Measurements from ENCODE around the gene RNF8. TPM values are rescaled to one million over a fixed set of nuclear protein-coding genes. Genes with fewer than 3 reads are reported as not detected.

The RNF8 gene
- total RNA-seq, 2 experiments from 2014 or later = 4.9 to 5.9 TPM

GRCh38 chr6:37388578-37388977 lies 34.8 kb downstream of the RNF8 start:
- intact Hi-C loops (cut with DNase I, micrococcal nuclease) = no loop called here
- Mint-ChIP-seq H3K27ac (no peak overlapping the region), H3K4me1 (ENCODE audit: low read depth) (no peaks in the 10 kb centered on the region), H3K36me3 (ENCODE audit: low read depth) (peaks cover 12% of the 10 kb centered on the region), H3K9me3 (no peaks in the 10 kb centered on the region), H3K27me3 (no peaks in the 10 kb centered on the region), H3K4me3 (no peak overlapping the region)
- Histone ChIP-seq H3K27ac (ENCODE audit: low read depth in 1 of 2, low read length in 2 of 2) (no peak overlapping the region), H3K36me3 (ENCODE audit: insufficient read depth, low read length) (peaks cover 47% of the 10 kb centered on the region), H3K9me3 (ENCODE audit: control insufficient read depth in 1 of 2, insufficient read depth in 1 of 2, low read length in 2 of 2) (no peaks in the 10 kb centered on the region), H3K4me3 (ENCODE audit: low read length) (no peak overlapping the region), H3K4me1 (ENCODE audit: insufficient read depth, low read length) (no peaks in the 10 kb centered on the region), H3K27me3 (ENCODE audit: control insufficient read depth in 1 of 2, insufficient read depth in 2 of 2, low read length in 2 of 2) (no peaks in the 10 kb centered on the region)
- no peak for DNase-seq
- no peak for TF ChIP-seq CTCF (IDR thresholded peaks at IDR 0.05)
- ChIA-PET CTCF (no interaction called here), POLR2A (no interaction called here)
- ATAC-seq (ENCODE audit: poor library complexity) = no peak

GRCh38 chr6:37389857-37390256 lies 36.1 kb downstream of the RNF8 start:
- H3K4me1 ChIP-seq (ENCODE audit: insufficient read depth, low read length) = no peaks in the 10 kb centered on the region
- Mint-ChIP-seq H3K9me3 (no peaks in the 10 kb centered on the region), H3K27me3 (no peaks in the 10 kb centered on the region), H3K27ac (no peak overlapping the region), H3K4me1 (ENCODE audit: low read depth) (no peaks in the 10 kb centered on the region), H3K36me3 (ENCODE audit: low read depth) (peaks cover 10% of the 10 kb centered on the region), H3K4me3 (no peak overlapping the region)
- no peak overlapping the region for H3K4me3 ChIP-seq (ENCODE audit: low read length)
- no peak for ATAC-seq (ENCODE audit: poor library complexity)
- POLR2A ChIA-PET = no interaction called here
- H3K36me3 ChIP-seq (ENCODE audit: insufficient read depth, low read length) = peaks cover 47% of the 10 kb centered on the region
- TF ChIP-seq CTCF (IDR thresholded peaks at IDR 0.05) = no peak
- CTCF ChIA-PET = interaction anchor here (0.6 kb wide), 1 partner anchor 10 kb away, joined by 3 read pairs; no protein-coding TSS in a partner anchor
- no peak for DNase-seq
- intact Hi-C loops (cut with DNase I, micrococcal nuclease) = no loop called here
- no peak overlapping the region for H3K27ac ChIP-seq (ENCODE audit: low read depth in 1 of 2, low read length in 2 of 2)
- no peaks in the 10 kb centered on the region for H3K9me3 ChIP-seq (ENCODE audit: control insufficient read depth in 1 of 2, insufficient read depth in 1 of 2, low read length in 2 of 2)
- H3K27me3 ChIP-seq (ENCODE audit: control insufficient read depth in 1 of 2, insufficient read depth in 2 of 2, low read length in 2 of 2) = no peaks in the 10 kb centered on the region

- no peaks in the 10 kb centered on the region for H3K4me1 ChIP-seq (ENCODE audit: insufficient read depth, low read length)
- H3K4me1 Mint-ChIP-seq (ENCODE audit: low read depth) = no peaks in the 10 kb centered on the region
- H3K27ac ChIP-seq (ENCODE audit: low read depth in 1 of 2, low read length in 2 of 2) = no peak overlapping the region
- no peak for DNase-seq
- no peak overlapping the region for H3K4me3 Mint-ChIP-seq
- peaks cover 9% of the 10 kb centered on the region for H3K36me3 Mint-ChIP-seq (ENCODE audit: low read depth)
- peaks cover 46% of the 10 kb centered on the region for H3K36me3 ChIP-seq (ENCODE audit: insufficient read depth, low read length)
- intact Hi-C loops (cut with DNase I, micrococcal nuclease) = no loop called here
- no peak overlapping the region for H3K27ac Mint-ChIP-seq
- no peak overlapping the region for H3K4me3 ChIP-seq (ENCODE audit: low read length)
- CTCF ChIA-PET = no interaction called here
- no peak for TF ChIP-seq CTCF (IDR thresholded peaks at IDR 0.05)
- no peaks in the 10 kb centered on the region for H3K9me3 Mint-ChIP-seq
- no peaks in the 10 kb centered on the region for H3K27me3 ChIP-seq (ENCODE audit: control insufficient read depth in 1 of 2, insufficient read depth in 2 of 2, low read length in 2 of 2)
- H3K27me3 Mint-ChIP-seq = no peaks in the 10 kb centered on the region
- ATAC-seq (ENCODE audit: poor library complexity) = no peak
- H3K9me3 ChIP-seq (ENCODE audit: control insufficient read depth in 1 of 2, insufficient read depth in 1 of 2, low read length in 2 of 2) = no peaks in the 10 kb centered on the region
- POLR2A ChIA-PET = no interaction called here
Measured at GRCh38 chr6:37391120-37391519, 37.3 kb downstream of the RNF8 start.
